Cardiac fibroblast (primary cell): Measurements from ENCODE around the gene STAM.

Source experiments
- DNase-seq, 2 donors: peaks; one replicate each; pipeline versions ENCODE4 v3.0.0 to v3.0.0-alpha.2; 2010; ENCODE audit warnings: low read depth in 2 of 2
- H3K4me3 ChIP-seq, 2 donors: replicated peaks in 1 of 2; 1 replicate in 1 of 2; 2 replicates in 1 of 2; pipeline ENCODE4 v1.5.1; 2011; ENCODE audit warnings: low read depth in 2 of 2, low read length in 2 of 2, mild to moderate bottlenecking in 2 of 2, moderate library complexity in 1 of 2
- TF ChIP-seq, protein P1 (sequence below): IDR thresholded peaks from one replicate; pipeline ENCODE4 v1.5.1; 2011; ENCODE audit warnings: low read depth, mild to moderate bottlenecking, low read length, inconsistent platforms

The STAM gene

DNA sequence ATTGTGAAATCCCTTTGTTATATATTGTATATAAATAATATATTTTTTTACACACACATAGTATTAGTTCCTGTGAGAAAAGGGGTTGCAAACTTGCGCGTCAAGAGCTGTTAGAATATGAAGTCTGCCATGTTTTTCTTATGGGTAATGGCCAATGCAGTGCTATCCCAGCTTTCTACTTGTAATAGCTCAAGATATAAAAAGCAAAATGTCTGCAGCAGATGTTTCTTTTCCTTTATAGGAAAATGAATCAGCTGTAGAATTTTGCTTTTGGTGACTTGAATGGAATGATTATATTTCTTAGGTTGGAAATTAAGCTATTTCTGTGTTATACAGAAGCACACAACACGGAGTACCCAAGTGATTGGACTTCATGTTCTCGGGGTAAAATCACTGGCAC, 54.7 kb downstream of the STAM start:
- TF ChIP-seq, protein P1, sequence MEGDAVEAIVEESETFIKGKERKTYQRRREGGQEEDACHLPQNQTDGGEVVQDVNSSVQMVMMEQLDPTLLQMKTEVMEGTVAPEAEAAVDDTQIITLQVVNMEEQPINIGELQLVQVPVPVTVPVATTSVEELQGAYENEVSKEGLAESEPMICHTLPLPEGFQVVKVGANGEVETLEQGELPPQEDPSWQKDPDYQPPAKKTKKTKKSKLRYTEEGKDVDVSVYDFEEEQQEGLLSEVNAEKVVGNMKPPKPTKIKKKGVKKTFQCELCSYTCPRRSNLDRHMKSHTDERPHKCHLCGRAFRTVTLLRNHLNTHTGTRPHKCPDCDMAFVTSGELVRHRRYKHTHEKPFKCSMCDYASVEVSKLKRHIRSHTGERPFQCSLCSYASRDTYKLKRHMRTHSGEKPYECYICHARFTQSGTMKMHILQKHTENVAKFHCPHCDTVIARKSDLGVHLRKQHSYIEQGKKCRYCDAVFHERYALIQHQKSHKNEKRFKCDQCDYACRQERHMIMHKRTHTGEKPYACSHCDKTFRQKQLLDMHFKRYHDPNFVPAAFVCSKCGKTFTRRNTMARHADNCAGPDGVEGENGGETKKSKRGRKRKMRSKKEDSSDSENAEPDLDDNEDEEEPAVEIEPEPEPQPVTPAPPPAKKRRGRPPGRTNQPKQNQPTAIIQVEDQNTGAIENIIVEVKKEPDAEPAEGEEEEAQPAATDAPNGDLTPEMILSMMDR: no peak
- no peak for DNase-seq
- no peak overlapping the region for H3K4me3 ChIP-seq

DNA sequence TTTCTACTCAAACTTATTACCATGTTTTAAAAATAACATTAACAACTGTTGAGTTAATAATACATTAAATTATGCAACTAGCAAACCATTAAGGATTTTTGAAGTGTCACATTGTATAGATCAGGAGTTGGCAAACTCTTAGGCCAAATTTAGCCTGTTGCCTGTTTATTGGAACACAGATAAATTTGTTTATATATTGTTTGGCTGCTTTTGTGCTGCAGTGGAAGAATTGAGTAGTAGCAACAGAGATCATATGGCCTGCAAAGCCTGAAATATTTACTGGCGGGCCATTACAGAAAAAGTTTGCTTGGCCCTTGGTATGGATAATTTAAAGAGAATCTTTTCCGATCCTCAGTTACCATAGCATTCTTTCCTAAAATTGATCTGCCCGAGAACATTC, 57.4 kb downstream of the STAM start:
- DNase-seq: no peak
- TF ChIP-seq, protein P1: no peak
- no peak overlapping the region for H3K4me3 ChIP-seq

DNA sequence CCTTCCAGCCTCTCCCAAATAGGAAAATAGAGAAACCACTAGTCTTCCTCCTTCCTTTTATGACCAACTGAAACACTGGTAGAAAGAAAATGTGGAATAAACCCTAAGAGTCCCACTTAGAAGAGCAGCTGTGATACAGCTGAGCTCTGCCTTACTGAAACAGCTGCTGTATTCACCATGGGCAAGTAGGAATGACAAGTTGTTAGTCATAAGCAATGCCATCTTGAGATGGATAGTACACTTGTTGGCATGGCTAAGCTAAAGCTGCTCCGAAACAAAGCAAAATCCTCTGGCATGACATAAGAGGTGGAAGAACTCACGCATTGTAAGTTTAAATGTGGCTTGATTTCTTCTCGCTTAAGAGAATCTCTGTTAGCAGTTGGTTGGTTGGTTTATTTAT, 59.8 kb downstream of the STAM start:
- no peak for DNase-seq
- H3K4me3 ChIP-seq: no peak overlapping the region
- TF ChIP-seq, protein P1: no peak

DNA sequence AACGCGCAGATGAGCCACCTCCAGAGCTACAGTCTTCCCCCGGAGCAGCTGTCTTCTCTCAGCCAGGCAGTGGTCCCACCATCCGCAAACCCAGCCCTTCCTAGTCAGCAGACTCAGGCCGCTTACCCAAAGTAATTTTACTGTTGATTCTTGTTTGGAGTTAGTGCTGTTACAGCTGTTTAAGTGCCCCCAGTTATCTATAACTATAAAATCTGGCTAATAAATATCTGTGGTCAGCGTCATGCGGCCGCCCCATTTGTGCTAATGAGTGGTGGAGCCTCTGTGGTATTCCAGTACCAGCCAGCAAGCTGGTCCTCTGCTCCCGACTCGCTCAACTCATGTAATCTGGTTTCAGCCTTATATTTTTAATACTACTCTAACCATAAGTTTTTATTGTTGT, 64.9 kb downstream of the STAM start:
- no peak overlapping the region for H3K4me3 ChIP-seq
- DNase-seq: no peak
- TF ChIP-seq, protein P1: no peak

DNA sequence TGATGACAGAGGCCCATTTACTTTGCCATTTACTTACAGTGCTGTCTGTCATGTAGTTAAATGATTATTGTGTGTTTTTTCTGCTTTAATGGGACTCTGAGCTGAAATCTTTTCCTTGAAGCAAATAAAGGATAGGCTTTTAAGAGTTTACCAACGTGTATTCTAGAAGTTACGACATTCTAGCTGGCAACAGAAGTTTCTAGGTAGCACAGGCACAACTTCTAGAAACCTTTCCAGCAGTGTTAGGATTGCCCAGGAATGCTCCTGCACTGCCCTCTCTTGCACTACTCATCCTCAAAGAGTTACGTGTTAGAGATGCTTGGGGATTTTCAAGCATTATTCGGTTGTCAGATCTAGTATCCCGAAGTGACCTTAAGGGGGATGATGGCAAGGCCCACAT, 65.5 kb downstream of the STAM start:
- no peak for DNase-seq
- no peak overlapping the region for H3K4me3 ChIP-seq
- TF ChIP-seq, protein P1: no peak

DNA sequence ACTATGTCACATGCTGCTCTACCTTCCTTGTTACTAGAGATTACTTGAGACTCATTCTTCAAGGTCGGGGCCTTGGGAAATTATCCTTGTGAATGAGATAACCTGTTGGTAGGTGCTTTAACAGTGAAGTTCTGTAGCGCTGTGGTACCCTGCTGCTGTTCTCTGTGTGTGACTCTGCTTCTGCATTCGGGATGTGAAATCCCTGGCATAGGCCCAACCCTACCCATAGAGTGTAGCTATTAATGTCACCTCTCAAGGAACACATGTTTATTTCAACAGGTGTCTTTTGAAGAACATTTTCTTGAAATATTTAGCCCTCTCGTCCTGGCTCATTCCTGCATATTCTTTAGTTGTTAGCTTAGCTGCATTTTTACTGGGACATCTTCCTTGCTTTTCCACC, 66.2 kb downstream of the STAM start:
- H3K4me3 ChIP-seq: no peak overlapping the region
- TF ChIP-seq, protein P1: no peak
- DNase-seq: no peak

DNA sequence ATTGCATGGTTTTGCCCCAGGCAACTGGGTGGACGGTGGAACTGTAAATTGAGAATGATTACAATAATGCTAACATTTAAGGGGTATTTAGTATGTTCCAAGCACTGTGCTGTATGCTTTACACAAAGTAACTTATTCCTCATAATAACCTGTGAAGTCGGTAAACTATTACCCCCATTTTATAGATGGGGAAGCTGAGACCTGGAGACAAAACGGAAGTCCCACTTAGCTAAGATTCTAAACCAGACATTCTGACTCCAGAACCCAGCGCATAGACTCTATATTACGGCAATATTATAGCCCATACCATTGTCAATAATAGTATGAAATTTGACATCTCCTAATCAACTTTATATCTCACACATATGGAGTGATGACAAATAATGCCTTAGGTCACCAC, 68.1 kb downstream of the STAM start:
- no peak for DNase-seq
- TF ChIP-seq, protein P1: no peak
- no peak overlapping the region for H3K4me3 ChIP-seq
